Stimulated activated memory B cell treated with anti-CD40 and anti-IgM and Interleukin-4, amounts not matched to agents 10 μg/mL and 1 μg/mL and 100 μg/mL, for 72 hours (primary cell): ENCODE measurements around the gene LRRC49.
"Not testable (repeated sequence)": the region's sequence is repeated elsewhere in the genome, so short reads cannot be mapped to it uniquely, and the experiment has no call there.

ENCODE experiments used
- ATAC-seq: fragments of 150-1000 bp; cut with Tn5 transposase; 2 replicates; pipeline ENCODE4 v1.10.0; 2021
- H3K27ac Mint-ChIP-seq: one replicate; pipeline ENCODE4 v1.8.0; 2022; ENCODE audit warnings: mild to moderate bottlenecking, mixed read lengths
- H3K27me3 Mint-ChIP-seq: one replicate; pipeline ENCODE4 v1.8.0; 2022; ENCODE audit warnings: mixed read lengths
- H3K36me3 Mint-ChIP-seq: one replicate; pipeline ENCODE4 v1.8.0; 2022; ENCODE audit warnings: mixed read lengths
- H3K4me1 Mint-ChIP-seq: one replicate; pipeline ENCODE4 v1.8.0; 2022; ENCODE audit warnings: mixed read lengths
- H3K4me3 Mint-ChIP-seq: one replicate; pipeline ENCODE4 v1.8.0; 2022; ENCODE audit warnings: mild to moderate bottlenecking, moderate library complexity, mixed read lengths
- H3K9me3 Mint-ChIP-seq: one replicate; pipeline ENCODE4 v1.8.0; 2022; ENCODE audit warnings: mixed read lengths

Gene LRRC49

GRCh38 chr15:70880781-70881180, 11.8 kb upstream of the LRRC49 start:
- Mint-ChIP-seq H3K27ac (no peak overlapping the region), H3K4me3 (no peak overlapping the region), H3K9me3 (no peaks in the 10 kb centered on the region), H3K36me3 (no peaks in the 10 kb centered on the region), H3K4me1 (no peaks in the 10 kb centered on the region), H3K27me3 (peaks cover 33% of the 10 kb centered on the region)
- ATAC-seq: no peak

- Mint-ChIP-seq H3K4me3 (no peak overlapping the region), H3K27ac (no peak overlapping the region), H3K27me3 (peaks cover 21% of the 10 kb centered on the region), H3K36me3 (no peaks in the 10 kb centered on the region), H3K9me3 (no peaks in the 10 kb centered on the region), H3K4me1 (no peaks in the 10 kb centered on the region)
- ATAC-seq: no peak
Measured at GRCh38 chr15:70882361-70882760, 10.3 kb upstream of the LRRC49 start.

- no peaks in the 10 kb centered on the region for H3K27me3 Mint-ChIP-seq
- H3K4me3 Mint-ChIP-seq: peak overlapping the region; percentile 95
- ATAC-seq: peak; percentile 31
- H3K36me3 Mint-ChIP-seq: no peaks in the 10 kb centered on the region
- no peaks in the 10 kb centered on the region for H3K9me3 Mint-ChIP-seq
- peaks cover 10% of the 10 kb centered on the region for H3K4me1 Mint-ChIP-seq
- H3K27ac Mint-ChIP-seq: peak overlapping the region; percentile 75
Measured at GRCh38 chr15:70892912-70893560, 410 bp downstream of the LRRC49 start.

GRCh38 chr15:70902107-70902506, 9.5 kb downstream of the LRRC49 start:
- Mint-ChIP-seq H3K4me1 (no peaks in the 10 kb centered on the region), H3K4me3 (no peak overlapping the region), H3K36me3 (peaks cover 10% of the 10 kb centered on the region), H3K27ac (no peak overlapping the region), H3K9me3 (no peaks in the 10 kb centered on the region), H3K27me3 (no peaks in the 10 kb centered on the region)
- ATAC-seq: no peak

GRCh38 chr15:70906842-70907241, 14.2 kb downstream of the LRRC49 start:
- Mint-ChIP-seq H3K4me3 (no peak overlapping the region), H3K36me3 (peaks cover 19% of the 10 kb centered on the region), H3K4me1 (no peaks in the 10 kb centered on the region), H3K9me3 (peaks cover 5% of the 10 kb centered on the region), H3K27me3 (no peaks in the 10 kb centered on the region), H3K27ac (no peak overlapping the region)
- no peak for ATAC-seq

GRCh38 chr15:70907784-70908471, 15.3 kb downstream of the LRRC49 start:
- ATAC-seq: no peak
- Mint-ChIP-seq H3K36me3 (peaks cover 19% of the 10 kb centered on the region), H3K27ac (no peak overlapping the region), H3K4me1 (no peaks in the 10 kb centered on the region), H3K27me3 (no peaks in the 10 kb centered on the region), H3K4me3 (no peak overlapping the region), H3K9me3 (peaks cover 5% of the 10 kb centered on the region)

- Mint-ChIP-seq H3K9me3 (peaks cover 5% of the 10 kb centered on the region), H3K27me3 (no peaks in the 10 kb centered on the region), H3K4me3 (no peak overlapping the region), H3K36me3 (peaks cover 15% of the 10 kb centered on the region), H3K27ac (no peak overlapping the region), H3K4me1 (no peaks in the 10 kb centered on the region)
- ATAC-seq: no peak
Measured at GRCh38 chr15:70910958-70911357, 18.3 kb downstream of the LRRC49 start.

GRCh38 chr15:70912187-70912586, 19.6 kb downstream of the LRRC49 start:
- peaks cover 5% of the 10 kb centered on the region for H3K9me3 Mint-ChIP-seq
- H3K36me3 Mint-ChIP-seq: peaks cover 10% of the 10 kb centered on the region
- H3K4me3 Mint-ChIP-seq: no peak overlapping the region
- no peaks in the 10 kb centered on the region for H3K4me1 Mint-ChIP-seq
- H3K27ac Mint-ChIP-seq: no peak overlapping the region
- no peak for ATAC-seq
- H3K27me3 Mint-ChIP-seq: no peaks in the 10 kb centered on the region

GRCh38 chr15:70916531-70916930, 23.9 kb downstream of the LRRC49 start:
- peaks cover 5% of the 10 kb centered on the region for H3K4me1 Mint-ChIP-seq
- H3K9me3 Mint-ChIP-seq: no peaks in the 10 kb centered on the region
- no peak overlapping the region for H3K4me3 Mint-ChIP-seq
- no peak overlapping the region for H3K27ac Mint-ChIP-seq
- ATAC-seq: no peak
- H3K27me3 Mint-ChIP-seq: peaks cover 12% of the 10 kb centered on the region
- no peaks in the 10 kb centered on the region for H3K36me3 Mint-ChIP-seq

- no peak for ATAC-seq
- Mint-ChIP-seq H3K9me3 (peaks cover 3% of the 10 kb centered on the region), H3K36me3 (peaks cover 5% of the 10 kb centered on the region), H3K27ac (no peak overlapping the region), H3K27me3 (peaks cover 20% of the 10 kb centered on the region), H3K4me3 (no peak overlapping the region), H3K4me1 (peaks cover 5% of the 10 kb centered on the region)
Measured at GRCh38 chr15:70917955-70918354, 25.3 kb downstream of the LRRC49 start.

- H3K4me1 Mint-ChIP-seq: peaks cover 5% of the 10 kb centered on the region
- no peak for ATAC-seq
- H3K36me3 Mint-ChIP-seq: peaks cover 5% of the 10 kb centered on the region
- no peak overlapping the region for H3K4me3 Mint-ChIP-seq
- peaks cover 31% of the 10 kb centered on the region for H3K27me3 Mint-ChIP-seq
- no peak overlapping the region for H3K27ac Mint-ChIP-seq
- peaks cover 3% of the 10 kb centered on the region for H3K9me3 Mint-ChIP-seq
Measured at GRCh38 chr15:70920981-70921696, 28.5 kb downstream of the LRRC49 start.

- Mint-ChIP-seq H3K27ac (no peak overlapping the region), H3K4me1 (peaks cover 5% of the 10 kb centered on the region), H3K4me3 (no peak overlapping the region), H3K36me3 (peaks cover 5% of the 10 kb centered on the region), H3K27me3 (peaks cover 31% of the 10 kb centered on the region), H3K9me3 (peaks cover 3% of the 10 kb centered on the region)
- no peak for ATAC-seq
Measured at GRCh38 chr15:70922119-70922518, 29.5 kb downstream of the LRRC49 start.

- ATAC-seq: no peak
- Mint-ChIP-seq H3K27ac (no peak overlapping the region), H3K9me3 (peaks cover 3% of the 10 kb centered on the region), H3K4me3 (no peak overlapping the region), H3K36me3 (peaks cover 5% of the 10 kb centered on the region), H3K27me3 (peaks cover 31% of the 10 kb centered on the region), H3K4me1 (peaks cover 5% of the 10 kb centered on the region)
Measured at GRCh38 chr15:70923311-70924080, 30.9 kb downstream of the LRRC49 start.

- not testable (repeated sequence) for H3K9me3 Mint-ChIP-seq, H3K4me1 Mint-ChIP-seq, H3K27ac Mint-ChIP-seq, ATAC-seq, H3K4me3 Mint-ChIP-seq
- Mint-ChIP-seq H3K36me3 (peaks cover 10% of the 10 kb centered on the region), H3K27me3 (peaks cover 29% of the 10 kb centered on the region)
Measured at GRCh38 chr15:70926914-70927313, 34.3 kb downstream of the LRRC49 start.

GRCh38 chr15:70931821-70932220, 39.2 kb downstream of the LRRC49 start:
- Mint-ChIP-seq H3K27ac (no peak overlapping the region), H3K27me3 (peaks cover 11% of the 10 kb centered on the region)

More at GRCh38 chr15:70931821-70932220, 39.2 kb downstream of the LRRC49 start:
- H3K4me1 Mint-ChIP-seq: no peaks in the 10 kb centered on the region
- peaks cover 5% of the 10 kb centered on the region for H3K36me3 Mint-ChIP-seq
- no peaks in the 10 kb centered on the region for H3K9me3 Mint-ChIP-seq
- H3K4me3 Mint-ChIP-seq: no peak overlapping the region
- ATAC-seq: no peak
